ENCODE data around the gene ARRB1.
"Not testable (repeated sequence)": the region's sequence is repeated elsewhere in the genome, so short reads cannot be mapped to it uniquely, and the experiment has no call there.

Gene ARRB1

GRCh38 chr11:75384438-75385080, 33.1 kb upstream of the ARRB1 start:
- FAIRE-seq (peak; percentile 78), DNase-seq (ENCODE audit: insufficient read length) (peak; percentile 64)
- TF ChIP-seq POLR2AphosphoS5 (IDR thresholded peaks at IDR 0.05; ENCODE audit: low read depth, low read length), result no peak
- TF ChIP-seq TAF1 (IDR thresholded peaks at IDR 0.05; ENCODE audit: borderline replicate concordance, low read depth, low read length), result no peak
- TF ChIP-seq POLR2A (IDR thresholded peaks at IDR 0.05; ENCODE audit: low read depth, low read length), result no peak

- FAIRE-seq (no peak), DNase-seq (ENCODE audit: insufficient read length) (no peak)
- TF ChIP-seq POLR2A (IDR thresholded peaks at IDR 0.05; ENCODE audit: low read depth, low read length), result no peak
- TF ChIP-seq POLR2AphosphoS5 (IDR thresholded peaks at IDR 0.05; ENCODE audit: low read depth, low read length), result no peak
- no peak for TF ChIP-seq TAF1 (IDR thresholded peaks at IDR 0.05; ENCODE audit: borderline replicate concordance, low read depth, low read length)
These were observed 31.8 kb upstream of the ARRB1 start for GRCh38 chr11:75383246-75383645.

GRCh38 chr11:75380716-75381420, 29.4 kb upstream of the ARRB1 start:
- TF ChIP-seq POLR2AphosphoS5 (IDR thresholded peaks at IDR 0.05; ENCODE audit: low read depth, low read length) (no peak), TAF1 (IDR thresholded peaks at IDR 0.05; ENCODE audit: borderline replicate concordance, low read depth, low read length) (no peak), POLR2A (IDR thresholded peaks at IDR 0.05; ENCODE audit: low read depth, low read length) (no peak)
- no peak for FAIRE-seq
- DNase-seq (ENCODE audit: insufficient read length), result no peak

GRCh38 chr11:75380245-75380644, 28.8 kb upstream of the ARRB1 start:
- TF ChIP-seq POLR2AphosphoS5 (IDR thresholded peaks at IDR 0.05; ENCODE audit: low read depth, low read length) (no peak), TAF1 (IDR thresholded peaks at IDR 0.05; ENCODE audit: borderline replicate concordance, low read depth, low read length) (no peak), POLR2A (IDR thresholded peaks at IDR 0.05; ENCODE audit: low read depth, low read length) (no peak)

GRCh38 chr11:75378776-75379175, 27.3 kb upstream of the ARRB1 start:
- DNase-seq (ENCODE audit: insufficient read length); FAIRE-seq: not testable (repeated sequence)

More at GRCh38 chr11:75380245-75380644, 28.8 kb upstream of the ARRB1 start:
- DNase-seq (ENCODE audit: insufficient read length) (no peak), FAIRE-seq (no peak)

GRCh38 chr11:75376175-75376574, 24.7 kb upstream of the ARRB1 start:
- FAIRE-seq (no peak), DNase-seq (ENCODE audit: insufficient read length) (no peak)
- TF ChIP-seq POLR2AphosphoS5 (IDR thresholded peaks at IDR 0.05; ENCODE audit: low read depth, low read length) (no peak), TAF1 (IDR thresholded peaks at IDR 0.05; ENCODE audit: borderline replicate concordance, low read depth, low read length) (no peak), POLR2A (IDR thresholded peaks at IDR 0.05; ENCODE audit: low read depth, low read length) (no peak)

GRCh38 chr11:75375626-75376025, 24.2 kb upstream of the ARRB1 start:
- FAIRE-seq (no peak), DNase-seq (ENCODE audit: insufficient read length) (no peak)
- TF ChIP-seq POLR2AphosphoS5 (IDR thresholded peaks at IDR 0.05; ENCODE audit: low read depth, low read length) (no peak), TAF1 (IDR thresholded peaks at IDR 0.05; ENCODE audit: borderline replicate concordance, low read depth, low read length) (no peak), POLR2A (IDR thresholded peaks at IDR 0.05; ENCODE audit: low read depth, low read length) (no peak)

GRCh38 chr11:75374646-75375045, 23.2 kb upstream of the ARRB1 start:
- FAIRE-seq, result no peak
- TF ChIP-seq TAF1 (IDR thresholded peaks at IDR 0.05; ENCODE audit: borderline replicate concordance, low read depth, low read length), result no peak
- no peak for TF ChIP-seq POLR2A (IDR thresholded peaks at IDR 0.05; ENCODE audit: low read depth, low read length)
- TF ChIP-seq POLR2AphosphoS5 (IDR thresholded peaks at IDR 0.05; ENCODE audit: low read depth, low read length), result no peak

GRCh38 chr11:75373201-75373600, 21.7 kb upstream of the ARRB1 start:
- DNase-seq (ENCODE audit: insufficient read length) (no peak), FAIRE-seq (no peak)
- no peak for TF ChIP-seq TAF1 (IDR thresholded peaks at IDR 0.05; ENCODE audit: borderline replicate concordance, low read depth, low read length)
- TF ChIP-seq POLR2AphosphoS5 (IDR thresholded peaks at IDR 0.05; ENCODE audit: low read depth, low read length), result no peak
- no peak for TF ChIP-seq POLR2A (IDR thresholded peaks at IDR 0.05; ENCODE audit: low read depth, low read length)

More at GRCh38 chr11:75374646-75375045, 23.2 kb upstream of the ARRB1 start:
- no peak for DNase-seq (ENCODE audit: insufficient read length)

- TF ChIP-seq TAF1 (IDR thresholded peaks at IDR 0.05; ENCODE audit: borderline replicate concordance, low read depth, low read length) (no peak), POLR2A (IDR thresholded peaks at IDR 0.05; ENCODE audit: low read depth, low read length) (no peak), POLR2AphosphoS5 (IDR thresholded peaks at IDR 0.05; ENCODE audit: low read depth, low read length) (no peak)
- DNase-seq (ENCODE audit: insufficient read length), result no peak
- FAIRE-seq, result peak; percentile 65
These were observed 20.8 kb upstream of the ARRB1 start for GRCh38 chr11:75371949-75372876.

GRCh38 chr11:75369560-75370255, 18.2 kb upstream of the ARRB1 start:
- FAIRE-seq (no peak), DNase-seq (ENCODE audit: insufficient read length) (no peak)
- TF ChIP-seq TAF1 (IDR thresholded peaks at IDR 0.05; ENCODE audit: borderline replicate concordance, low read depth, low read length), result no peak
- no peak for TF ChIP-seq POLR2A (IDR thresholded peaks at IDR 0.05; ENCODE audit: low read depth, low read length)
- TF ChIP-seq POLR2AphosphoS5 (IDR thresholded peaks at IDR 0.05; ENCODE audit: low read depth, low read length), result no peak

- FAIRE-seq, result not testable (repeated sequence)
These were observed 15.4 kb upstream of the ARRB1 start for GRCh38 chr11:75366826-75367225.

More at GRCh38 chr11:75366826-75367225, 15.4 kb upstream of the ARRB1 start:
- not testable (repeated sequence) for DNase-seq (ENCODE audit: insufficient read length)

Data from GM12892 (cell line).